ENCODE data around the gene RMDN2.

- no peak for TF ChIP-seq CTCF (IDR thresholded peaks at IDR 0.05; ENCODE audit: low read depth, low read length, missing input control)
- TF ChIP-seq MAX (IDR thresholded peaks at IDR 0.05) = no peak
- TF ChIP-seq EGR1 (IDR thresholded peaks at IDR 0.05; ENCODE audit: low read depth in 2 of 2) = no peak
Measured at GRCh38 chr2:37984589-37984988, 59.5 kb downstream of the RMDN2 start.

Data from liver (tissue), 3 donors.